Neural progenitor cell (in vitro differentiated cells): Measurements from ENCODE around the gene SPTSSB. TPM values are rescaled to one million over a fixed set of nuclear protein-coding genes. Genes with fewer than 3 reads are reported as not detected.

Experiments
- DNase-seq: peaks from one replicate; pipeline ENCODE4 v3.0.0-alpha.2; 2016; ENCODE audit warnings: low spot score
- H2AFZ ChIP-seq: fragments of 200-600 bp; sonication (generic); replicated peaks from 2 replicates; pipeline ENCODE4 v1.6.1; 2016; ENCODE audit warnings: antibody characterized with exemption
- H3F3A ChIP-seq: fragments of 200-600 bp; sonication (generic); 2 replicates; pipeline ENCODE4 v1.6.1; 2016; ENCODE audit warnings: antibody characterized with exemption, low read depth
- H3K27ac ChIP-seq: fragments of 200-600 bp; sonication (generic); 2 replicates; pipeline ENCODE4 v1.5.1; 2016; ENCODE audit warnings: mild to moderate bottlenecking
- H3K27me3 ChIP-seq: fragments of 200-600 bp; sonication (generic); 2 replicates; pipeline ENCODE4 v1.6.1; 2016; ENCODE audit warnings: mild to moderate bottlenecking, moderate library complexity
- H3K36me3 ChIP-seq: fragments of 200-600 bp; sonication (generic); 2 replicates; pipeline ENCODE4 v1.5.1; 2016
- H3K4me1 ChIP-seq: fragments of 200-600 bp; sonication (generic); 2 replicates; pipeline ENCODE4 v1.6.1; 2016; ENCODE audit warnings: mixed run types
- H3K4me2 ChIP-seq: fragments of 200-600 bp; sonication (generic); 2 replicates; pipeline ENCODE4 v1.6.1; 2016
- H3K4me3 ChIP-seq: fragments of 200-600 bp; sonication (generic); 2 replicates; pipeline ENCODE4 v1.5.1; 2016
- H3K79me2 ChIP-seq: fragments of 200-600 bp; sonication (generic); 2 replicates; pipeline ENCODE4 v1.6.1; 2016; ENCODE audit warnings: low read depth
- H3K9ac ChIP-seq: fragments of 200-600 bp; sonication (generic); 2 replicates; pipeline ENCODE4 v1.6.1; 2016
- H3K9me3 ChIP-seq: fragments of 200-600 bp; sonication (generic); 2 replicates; pipeline ENCODE4 v1.5.1; 2016; ENCODE audit warnings: low read depth
- H4K20me1 ChIP-seq: fragments of 200-600 bp; sonication (generic); 2 replicates; pipeline ENCODE4 v1.6.1; 2016; ENCODE audit warnings: low read depth
- H3K27ac Mint-ChIP-seq: 3 replicates; pipeline ENCODE4 v1.8.0; 2021; ENCODE audit warnings: mixed read lengths
- H3K27me3 Mint-ChIP-seq: 2 replicates; pipeline ENCODE4 v1.8.0; 2022; ENCODE audit warnings: low read depth, mild to moderate bottlenecking, inconsistent platforms, moderate library complexity, mixed read lengths; ENCODE audit not compliant: insufficient read depth
- H3K36me3 Mint-ChIP-seq: 3 replicates; pipeline ENCODE4 v1.8.0; 2021; ENCODE audit warnings: mixed read lengths
- H3K4me1 Mint-ChIP-seq: 3 replicates; pipeline ENCODE4 v1.8.0; 2021; ENCODE audit warnings: mixed read lengths
- H3K4me3 Mint-ChIP-seq: 3 replicates; pipeline ENCODE4 v1.8.0; 2021; ENCODE audit warnings: mild to moderate bottlenecking, moderate library complexity, mixed read lengths
- H3K9me3 Mint-ChIP-seq: 3 replicates; pipeline ENCODE4 v1.8.0; 2020; ENCODE audit warnings: mixed read lengths
- CTCF ChIP-seq: fragments of 200-600 bp; sonication (generic); IDR thresholded peaks from 2 replicates; pipeline ENCODE4 v1.5.1; 2017; ENCODE audit warnings: antibody characterized with exemption, mild to moderate bottlenecking
- EZH2 ChIP-seq: fragments of 200-600 bp; sonication (generic); IDR thresholded peaks from 2 replicates; pipeline ENCODE4 v1.6.1; 2017; ENCODE audit warnings: antibody characterized with exemption, mild to moderate bottlenecking, moderate library complexity
- EZH2phosphoT487 ChIP-seq: fragments of 200-600 bp; sonication (generic); IDR thresholded peaks from 2 replicates; pipeline ENCODE4 v1.6.1; 2017; ENCODE audit warnings: antibody characterized with exemption
- total RNA-seq: library from RNA; depleted of rRNA; stranded (reverse); fragments of >200 nt; gene quantifications from 2 replicates; pipeline ENCODE4 v1.2.3, GENCODE V29; 2015; ENCODE audit warnings: low replicate concordance

The SPTSSB gene
- total RNA-seq, 1 donor from 2014 or later, result 1.2 TPM

GRCh38 chr3:161317077-161317476, 54.2 kb downstream of the SPTSSB start:
- H2AFZ ChIP-seq, result no peak overlapping the region
- no peak overlapping the region for H3K27ac Mint-ChIP-seq
- H3K9ac ChIP-seq, result no peak overlapping the region
- no peaks in the 10 kb centered on the region for H3K4me1 ChIP-seq
- H3K36me3 ChIP-seq, result no peaks in the 10 kb centered on the region
- TF ChIP-seq CTCF (no peak), EZH2 (no peak), EZH2phosphoT487 (no peak)
- no peaks in the 10 kb centered on the region for H3K9me3 ChIP-seq
- DNase-seq, result no peak
- H3K4me3 Mint-ChIP-seq, result no peak overlapping the region
- no peak overlapping the region for H3K27ac ChIP-seq
- no peak overlapping the region for H3K4me3 ChIP-seq
- H3K4me1 Mint-ChIP-seq, result no peaks in the 10 kb centered on the region
- no peak overlapping the region for H3K4me2 ChIP-seq
- no peaks in the 10 kb centered on the region for H3K27me3 Mint-ChIP-seq
- H3K9me3 Mint-ChIP-seq, result peaks cover 11% of the 10 kb centered on the region
- peaks cover 2% of the 10 kb centered on the region for H3K36me3 Mint-ChIP-seq
- no peaks in the 10 kb centered on the region for H4K20me1 ChIP-seq
- no peaks in the 10 kb centered on the region for H3F3A ChIP-seq
- H3K27me3 ChIP-seq, result no peaks in the 10 kb centered on the region
- no peaks in the 10 kb centered on the region for H3K79me2 ChIP-seq

GRCh38 chr3:161316006-161316689, 55.2 kb downstream of the SPTSSB start:
- H3F3A ChIP-seq, result no peaks in the 10 kb centered on the region
- no peak overlapping the region for H3K27ac ChIP-seq
- no peak for DNase-seq
- no peak overlapping the region for H2AFZ ChIP-seq
- no peaks in the 10 kb centered on the region for H4K20me1 ChIP-seq
- no peaks in the 10 kb centered on the region for H3K27me3 Mint-ChIP-seq
- no peak overlapping the region for H3K4me3 Mint-ChIP-seq
- TF ChIP-seq EZH2 (no peak), EZH2phosphoT487 (no peak), CTCF (no peak)
- H3K4me1 ChIP-seq, result no peaks in the 10 kb centered on the region
- H3K27ac Mint-ChIP-seq, result no peak overlapping the region
- no peak overlapping the region for H3K9ac ChIP-seq
- H3K27me3 ChIP-seq, result no peaks in the 10 kb centered on the region
- H3K36me3 Mint-ChIP-seq, result peaks cover 2% of the 10 kb centered on the region
- no peak overlapping the region for H3K4me2 ChIP-seq
- peaks cover 6% of the 10 kb centered on the region for H3K9me3 Mint-ChIP-seq
- no peaks in the 10 kb centered on the region for H3K9me3 ChIP-seq
- no peak overlapping the region for H3K4me3 ChIP-seq
- no peaks in the 10 kb centered on the region for H3K36me3 ChIP-seq
- no peaks in the 10 kb centered on the region for H3K4me1 Mint-ChIP-seq
- H3K79me2 ChIP-seq, result no peaks in the 10 kb centered on the region

GRCh38 chr3:161314836-161315395, 56.4 kb downstream of the SPTSSB start:
- no peak overlapping the region for H3K4me3 Mint-ChIP-seq
- Histone ChIP-seq H3F3A (no peaks in the 10 kb centered on the region), H3K9ac (no peak overlapping the region), H3K4me2 (no peak overlapping the region), H3K27ac (no peak overlapping the region), H3K79me2 (no peaks in the 10 kb centered on the region), H4K20me1 (no peaks in the 10 kb centered on the region), H2AFZ (no peak overlapping the region), H3K27me3 (no peaks in the 10 kb centered on the region), H3K4me1 (no peaks in the 10 kb centered on the region), H3K36me3 (no peaks in the 10 kb centered on the region), H3K4me3 (no peak overlapping the region), H3K9me3 (no peaks in the 10 kb centered on the region)
- H3K4me1 Mint-ChIP-seq, result no peaks in the 10 kb centered on the region
- H3K36me3 Mint-ChIP-seq, result peaks cover 2% of the 10 kb centered on the region
- peaks cover 2% of the 10 kb centered on the region for H3K9me3 Mint-ChIP-seq
- H3K27me3 Mint-ChIP-seq, result no peaks in the 10 kb centered on the region
- no peak overlapping the region for H3K27ac Mint-ChIP-seq
- TF ChIP-seq EZH2, result no peak
- no peak for TF ChIP-seq EZH2phosphoT487
- no peak for TF ChIP-seq CTCF
- no peak for DNase-seq
